Caki2 (cell line): ENCODE results near the gene ALDOA. TPM values are rescaled to one million over a fixed set of nuclear protein-coding genes. Genes with fewer than 3 reads are reported as not detected.
A peak's percentile ranks its signal among the peaks of the same experiment; 100 is the strongest.

Source experiments
- DNase-seq: peaks from one replicate; pipeline ENCODE4 v3.0.0-alpha.2; 2015; ENCODE audit warnings: low read depth
- in situ Hi-C: cut with HindIII; loops from 2 replicates; pipeline ENCODE4 v1.10.0; 2016; ENCODE audit warnings: low sequenced_read_pairs, low pct_unique_long_range_greater_than_20kb, mixed read lengths
- total RNA-seq: library from RNA; depleted of rRNA; stranded (reverse); fragments of >200 nt; shearing (Covaris generic); gene quantifications from 2 replicates; pipeline ENCODE4 v1.2.3, GENCODE V29; 2014; ENCODE audit warnings: low replicate concordance

The ALDOA gene
- total RNA-seq, 1 experiment from 2014 or later: 1,917 TPM

- DNase-seq: no peak
- in situ Hi-C loops: no loop called here
These were observed 18.7 kb downstream of the ALDOA start for GRCh38 chr16:30084096-30084815.

DNA sequence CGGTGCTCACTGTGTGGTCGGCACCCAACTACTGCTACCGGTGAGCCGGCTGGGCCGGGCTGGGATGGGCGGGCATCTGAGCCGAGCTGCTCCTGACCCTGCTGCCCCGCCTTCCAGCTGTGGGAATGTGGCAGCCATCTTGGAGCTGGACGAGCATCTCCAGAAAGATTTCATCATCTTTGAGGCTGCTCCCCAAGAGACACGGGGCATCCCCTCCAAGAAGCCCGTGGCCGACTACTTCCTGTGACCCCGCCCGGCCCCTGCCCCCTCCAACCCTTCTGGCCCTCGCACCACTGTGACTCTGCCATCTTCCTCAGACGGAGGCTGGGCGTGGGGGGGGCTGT is 19.2 kb downstream of the ALDOA start:
- in situ Hi-C loops: no loop called here
- no peak for DNase-seq

DNA sequence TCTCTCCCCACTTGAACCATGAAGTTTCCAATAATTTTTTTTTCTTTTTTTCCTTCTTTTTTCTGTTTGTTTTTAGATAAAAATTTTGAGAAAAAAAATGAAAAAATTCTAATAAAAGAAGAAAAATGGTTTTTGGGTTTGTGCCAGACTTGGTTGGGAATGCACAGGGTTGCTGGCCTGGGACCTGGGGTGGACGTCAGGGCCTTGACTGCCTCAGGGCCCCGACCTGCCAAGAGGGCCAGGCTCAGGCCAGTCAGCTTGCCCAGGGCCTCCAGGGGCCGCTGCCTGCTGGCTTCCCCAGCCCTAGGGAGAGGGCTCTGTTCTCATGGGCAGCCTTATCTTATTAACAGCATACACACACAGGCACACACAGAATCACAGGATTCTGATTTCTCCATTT is 19.7 kb downstream of the ALDOA start:
- no peak for DNase-seq
- in situ Hi-C loops: no loop called here

DNA sequence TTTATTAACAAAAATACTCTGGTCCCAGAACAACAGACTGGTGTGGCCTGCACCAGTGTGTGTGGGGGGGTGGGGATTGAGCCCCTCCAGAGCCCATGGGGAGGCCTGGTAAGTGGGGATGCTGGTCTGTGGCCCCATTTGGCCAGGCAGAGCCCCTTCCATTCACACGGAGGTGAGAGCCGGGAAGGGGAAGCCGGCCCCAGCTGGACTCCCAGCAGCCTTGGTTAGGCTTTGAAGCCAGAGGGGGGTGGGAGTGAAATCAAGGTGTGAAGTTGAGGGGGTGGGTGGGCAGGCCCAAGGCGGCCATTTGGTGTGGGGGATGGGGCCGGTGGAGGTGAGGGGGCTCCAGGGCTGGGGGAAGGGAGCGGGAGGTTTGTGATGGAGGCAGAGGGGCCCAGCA is 20.3 kb downstream of the ALDOA start:
- in situ Hi-C loops: no loop called here
- DNase-seq: no peak

- DNase-seq: no peak
- in situ Hi-C loops: no loop called here
These were observed 21.0 kb downstream of the ALDOA start for GRCh38 chr16:30086291-30087140.

DNA sequence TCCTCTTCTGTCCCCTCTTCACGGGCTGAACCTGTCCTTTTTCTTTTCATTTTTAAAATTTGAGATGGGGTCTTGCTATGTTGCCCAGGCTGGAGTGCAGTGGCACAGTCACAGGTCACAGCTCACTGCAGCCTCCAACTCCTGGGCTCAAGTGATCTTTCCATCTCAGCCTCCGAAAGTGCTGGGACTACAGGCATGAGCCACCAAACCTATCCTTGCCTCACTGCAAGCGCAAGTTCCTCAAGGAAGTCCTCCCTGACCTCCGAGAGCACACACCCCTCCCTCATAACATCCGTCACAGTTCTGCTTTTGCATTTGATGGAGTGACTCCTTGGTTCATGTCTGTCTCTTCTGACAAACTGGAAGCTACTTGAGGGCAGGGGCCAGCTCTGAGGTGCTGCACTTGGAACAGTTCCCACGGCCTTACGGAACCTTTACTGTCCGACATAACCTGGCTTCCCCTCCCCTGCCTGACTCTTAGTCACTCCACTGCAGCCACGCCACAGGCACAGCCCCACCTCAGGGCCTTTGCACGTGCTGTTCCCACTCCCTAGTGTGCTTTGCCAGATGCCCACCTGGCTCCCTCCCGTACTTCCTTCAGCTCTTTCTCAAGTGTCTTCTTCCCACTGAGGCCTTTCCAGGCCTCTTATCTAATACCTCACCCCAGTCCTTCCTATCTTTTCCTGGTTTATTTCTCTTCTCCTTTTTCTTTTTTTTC is 21.8 kb downstream of the ALDOA start:
- no peak for DNase-seq
- in situ Hi-C loops: no loop called here

DNA sequence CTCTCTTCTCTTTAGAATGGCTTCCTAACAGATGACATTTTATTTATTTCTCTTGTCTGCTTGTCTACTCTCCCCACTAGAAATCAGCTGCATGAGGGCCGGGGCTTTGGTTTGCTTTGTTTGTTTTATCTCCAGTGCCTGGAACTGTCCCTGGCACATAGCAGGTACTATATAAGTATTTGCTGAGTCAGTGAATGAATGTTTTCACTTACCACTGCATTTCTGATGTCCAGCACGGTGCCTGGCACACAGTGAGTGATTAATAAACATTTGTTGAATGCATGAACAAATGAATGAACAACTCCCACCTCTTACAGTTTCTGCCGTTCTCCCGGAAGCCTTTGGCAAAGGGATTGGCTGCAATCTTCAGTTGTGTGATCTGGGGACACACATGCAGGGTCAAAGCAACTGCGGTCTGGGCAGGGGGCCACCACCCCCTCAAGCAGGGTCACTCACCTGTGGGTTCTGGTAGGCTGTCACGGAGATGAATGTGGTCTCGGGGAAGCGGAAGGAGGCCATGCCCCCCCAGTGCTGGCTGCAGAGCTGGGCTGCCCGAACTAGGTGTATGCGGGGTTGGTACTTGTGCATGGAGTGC is 22.8 kb downstream of the ALDOA start:
- DNase-seq: no peak
- in situ Hi-C loops: no loop called here

- no peak for DNase-seq
- in situ Hi-C loops: no loop called here
These were observed 23.5 kb downstream of the ALDOA start for GRCh38 chr16:30088832-30089624.

GRCh38 chr16:30090610-30091331 is 25.2 kb downstream of the ALDOA start:
- no peak for DNase-seq
- in situ Hi-C loops: no loop called here

DNA sequence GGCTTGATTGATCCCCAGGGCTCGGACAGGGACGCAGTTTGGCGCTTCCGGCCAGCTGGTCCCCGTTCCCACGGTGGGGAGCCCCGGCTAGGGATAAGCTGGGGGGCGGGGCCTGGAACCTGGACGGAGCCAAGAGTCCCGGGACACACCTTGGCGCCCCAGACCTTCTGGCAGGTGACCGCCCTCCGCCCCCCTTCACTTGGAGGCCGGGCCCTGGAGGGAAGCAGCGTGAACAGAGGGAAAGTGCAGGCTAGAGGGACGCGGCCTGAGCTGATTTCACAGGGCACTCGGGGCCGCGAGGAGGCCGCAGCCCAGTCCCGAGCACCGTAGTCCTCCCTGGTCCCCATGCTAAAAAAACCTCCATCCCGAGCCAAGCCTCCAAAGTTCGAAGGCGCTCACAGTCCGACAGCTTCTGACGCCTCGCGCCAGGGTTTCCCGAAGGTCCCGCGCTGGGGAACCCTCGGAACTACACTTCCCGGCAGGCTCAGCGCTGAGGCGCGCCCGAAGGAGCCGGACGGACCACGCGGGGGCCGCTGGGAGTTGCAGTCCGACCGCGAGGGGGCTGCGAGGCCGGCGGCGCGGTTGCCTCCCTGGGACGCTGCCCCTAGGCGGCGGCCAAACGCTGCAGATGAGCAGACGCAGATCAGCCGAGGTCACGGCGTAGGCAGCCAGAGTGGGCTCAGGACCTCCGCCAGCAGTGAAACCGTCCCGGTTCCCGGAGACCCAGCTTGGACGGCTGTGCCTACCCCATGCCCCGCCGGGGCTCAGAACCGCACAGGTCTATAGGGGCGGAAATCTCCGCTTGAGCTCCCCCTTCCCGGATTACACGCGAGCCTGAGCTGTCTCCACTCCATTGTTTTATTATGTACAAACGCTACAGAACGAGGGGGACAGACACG is 26.2 kb downstream of the ALDOA start, which contains the start of gene TBX6:
Gene TBX6, minus strand, starts transcription at position 451 of the 899 bp plus-strand sequence. CDS start 731 bp downstream, outside the sequence.
- peak; percentile 90 for DNase-seq
- in situ Hi-C loops: no loop called here

GRCh38 chr16:30092373-30093010 is 26.9 kb downstream of the ALDOA start:
- in situ Hi-C loops: no loop called here
- peak; percentile 81 for DNase-seq

GRCh38 chr16:30094541-30095165 is 29.1 kb downstream of the ALDOA start:
- DNase-seq: no peak
- in situ Hi-C loops: no loop called here

DNA sequence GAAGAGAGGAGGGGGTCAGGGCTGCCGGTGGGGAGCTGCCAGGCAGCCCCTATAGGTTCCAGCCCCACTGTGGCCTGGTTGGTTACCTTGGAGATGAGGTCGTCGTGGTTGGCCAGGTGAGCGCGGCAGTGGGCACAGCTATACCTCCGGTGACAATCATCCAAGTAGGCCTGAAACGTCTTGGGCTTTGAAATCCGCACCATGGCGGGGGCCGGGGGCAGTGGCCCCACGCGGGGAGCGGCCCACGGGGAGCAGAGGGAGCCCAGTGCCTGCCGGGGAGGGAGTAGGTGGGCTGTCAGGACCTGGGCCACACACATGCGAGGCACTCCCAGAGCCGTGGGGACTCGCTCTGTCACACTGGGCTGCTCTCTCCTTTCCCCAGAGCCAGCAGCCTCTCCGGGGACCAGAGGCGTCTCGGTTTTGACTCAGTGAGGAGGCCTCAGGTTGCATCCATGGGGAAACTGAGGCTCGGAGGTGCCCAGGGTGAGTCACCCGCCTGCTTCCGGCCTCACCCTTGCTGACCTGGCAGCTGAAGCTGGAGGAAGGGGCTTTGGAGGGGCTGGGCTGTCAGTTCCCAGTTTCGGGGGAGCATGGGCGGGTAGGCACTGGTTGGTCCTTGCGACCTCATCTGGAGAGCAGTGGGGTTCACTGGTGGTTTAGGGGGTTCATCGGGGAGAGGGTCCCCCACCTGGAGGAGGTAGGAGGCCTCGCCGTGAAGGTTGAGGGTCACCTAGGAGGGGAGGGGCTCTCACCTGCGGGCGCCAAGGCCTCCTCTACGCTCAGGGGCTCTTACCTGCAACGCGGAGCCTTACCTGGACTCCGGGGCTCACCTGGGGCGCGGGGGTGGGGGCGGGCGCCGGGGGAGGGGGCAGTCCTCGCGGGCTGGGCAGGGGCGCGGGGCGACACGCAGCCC is 29.9 kb downstream of the ALDOA start:
- DNase-seq: no peak
- in situ Hi-C loops: no loop called here

- in situ Hi-C loops: no loop called here
- peak; percentile 93 for DNase-seq
These were observed 30.7 kb downstream of the ALDOA start, which contains the start of gene YPEL3 for GRCh38 chr16:30096105-30096861. YPEL3 (minus strand) TSS chr16:30096213; CDS start chr16:30095482, 731 bp downstream.
